Neuronal stem cell (in vitro differentiated cells): ENCODE measurements around the gene AOAH.

Experiments used
- DNase-seq: peaks from one replicate; pipeline ENCODE4 v3.0.0-alpha.2; 2013; ENCODE audit warnings: low spot score
- H2AFZ ChIP-seq: one replicate; pipeline ENCODE4 v1.6.1; 2013; ENCODE audit warnings: mild to moderate bottlenecking, low read length, inconsistent platforms
- H2AK5ac ChIP-seq: 2 replicates; pipeline ENCODE4 v1.6.1; 2013; ENCODE audit warnings: low read depth, mild to moderate bottlenecking, inconsistent platforms, low read length, moderate library complexity, mixed read lengths
- H2BK120ac ChIP-seq: 2 replicates; pipeline ENCODE4 v1.6.1; 2013; ENCODE audit warnings: low read depth, mild to moderate bottlenecking, inconsistent platforms, low read length, moderate library complexity, mixed read lengths
- H2BK12ac ChIP-seq: one replicate; pipeline ENCODE4 v1.6.1; 2013; ENCODE audit warnings: low read length, inconsistent platforms
- H2BK15ac ChIP-seq: 2 replicates; pipeline ENCODE4 v1.6.1; 2013; ENCODE audit warnings: mild to moderate bottlenecking, low read length, inconsistent platforms, mixed read lengths
- H2BK5ac ChIP-seq: one replicate; pipeline ENCODE4 v1.6.1; 2013; ENCODE audit warnings: inconsistent platforms, mild to moderate bottlenecking, low read length, moderate library complexity
- H3K14ac ChIP-seq: one replicate; pipeline ENCODE4 v1.6.1; 2013; ENCODE audit warnings: low read length, inconsistent platforms
- H3K18ac ChIP-seq: 2 replicates; pipeline ENCODE4 v1.6.1; 2013; ENCODE audit warnings: low read length, inconsistent platforms
- H3K23ac ChIP-seq: 2 replicates; pipeline ENCODE4 v1.6.1; 2013; ENCODE audit warnings: low read depth, mild to moderate bottlenecking, mixed read lengths, low read length, inconsistent platforms; ENCODE audit not compliant: poor library complexity
- H3K27ac ChIP-seq: replicated peaks from 3 replicates; pipeline ENCODE4 v1.5.1; 2013; ENCODE audit warnings: low read length, inconsistent platforms
- H3K27me3 ChIP-seq, 3 experiments: 2 replicates each; pipeline ENCODE4 v1.6.1; 2013; ENCODE audit warnings: low read length in 3 of 3, mild to moderate bottlenecking in 2 of 3, inconsistent platforms in 1 of 3, low read depth in 1 of 3, mixed read lengths in 1 of 3, moderate library complexity in 1 of 3; ENCODE audit not compliant: control insufficient read depth in 3 of 3, insufficient read depth in 3 of 3
- H3K36me3 ChIP-seq, 2 donors: replicated peaks in 1 of 2; 2 replicates each; pipeline ENCODE4 v1.6.1; 2013; ENCODE audit warnings: low read length in 2 of 2; ENCODE audit not compliant: control insufficient read depth in 2 of 2, insufficient read depth in 2 of 2
- H3K4ac ChIP-seq: 2 replicates; pipeline ENCODE4 v1.6.1; 2013; ENCODE audit warnings: inconsistent platforms, mild to moderate bottlenecking, low read length, moderate library complexity
- H3K4me1 ChIP-seq, 2 donors: 1 replicate in 1 of 2; 2 replicates in 1 of 2; pipeline ENCODE4 v1.6.1; 2013; ENCODE audit warnings: low read length in 2 of 2, low read depth in 1 of 2; ENCODE audit not compliant: control insufficient read depth in 2 of 2, insufficient read depth in 1 of 2
- H3K4me2 ChIP-seq: one replicate; pipeline ENCODE4 v1.6.1; 2013; ENCODE audit warnings: mild to moderate bottlenecking, low read length, inconsistent platforms; ENCODE audit not compliant: insufficient read depth, poor library complexity, severe bottlenecking
- H3K4me3 ChIP-seq, 2 donors: 2 replicates each; pipeline ENCODE4 v1.5.1; 2013; ENCODE audit warnings: low read length in 2 of 2, mild to moderate bottlenecking in 2 of 2, inconsistent platforms in 1 of 2, moderate library complexity in 1 of 2
- H3K79me1 ChIP-seq: one replicate; pipeline ENCODE4 v1.6.1; 2013; ENCODE audit warnings: low read depth, mild to moderate bottlenecking, inconsistent platforms, low read length, moderate library complexity
- H3K9ac ChIP-seq: one replicate; pipeline ENCODE4 v1.6.1; 2013; ENCODE audit warnings: mild to moderate bottlenecking, low read depth, low read length, inconsistent platforms; ENCODE audit not compliant: poor library complexity
- H3K9me3 ChIP-seq, 2 donors: replicated peaks in 1 of 2; 2 replicates each; pipeline versions ENCODE3 to v1.6.1; 2013; ENCODE audit warnings: low read length in 2 of 2, mild to moderate bottlenecking in 2 of 2, inconsistent platforms in 1 of 2, low read depth in 1 of 2, mixed read lengths in 1 of 2, moderate library complexity in 1 of 2; ENCODE audit not compliant: control insufficient read depth in 2 of 2, insufficient read depth in 1 of 2
- H4K8ac ChIP-seq: one replicate; pipeline ENCODE4 v1.6.1; 2013; ENCODE audit warnings: low read depth, mild to moderate bottlenecking, inconsistent platforms, low read length, moderate library complexity
- H4K91ac ChIP-seq: one replicate; pipeline ENCODE4 v1.6.1; 2013; ENCODE audit warnings: low read length, low read depth, mild to moderate bottlenecking, inconsistent platforms; ENCODE audit not compliant: poor library complexity
- WGBS, 2 donors: extraction: QIAGEN DNeasy Blood & Tissue Kit; methylation state at CpG; one replicate each; pipeline ENCODE4 v1.1.7; 2013; ENCODE audit warnings: missing lambda C conversion rate in 2 of 2, mixed read lengths in 1 of 2; ENCODE audit not compliant: insufficient read length in 2 of 2, insufficient replicate concordance in 1 of 2; ENCODE audit errors: extremely low coverage in 2 of 2; 5-methylcytosine and 5-hydroxymethylcytosine counted together

Gene AOAH

DNA sequence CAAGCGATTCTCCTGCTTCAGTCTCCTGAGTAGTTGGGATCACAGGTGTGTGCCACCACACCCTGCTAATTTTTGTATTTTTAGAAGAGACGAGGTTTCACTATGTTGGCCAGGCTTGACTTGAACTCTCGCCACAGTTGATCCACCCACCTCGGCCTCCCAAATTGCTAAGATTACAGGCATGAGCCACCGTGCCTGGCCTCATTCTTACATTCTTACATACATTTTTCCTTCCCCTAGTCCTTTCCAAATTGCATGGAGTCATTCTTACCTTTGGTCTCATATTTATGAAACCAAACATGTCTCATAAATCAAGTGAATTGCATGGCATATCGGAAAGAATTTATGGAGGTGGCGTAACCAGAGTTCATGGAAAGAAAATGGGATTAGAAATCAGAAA is 186.2 kb downstream of the AOAH start:
- H2AFZ ChIP-seq, result no peak overlapping the region
- no peak overlapping the region for H2BK5ac ChIP-seq
- H3K79me1 ChIP-seq, result no peaks in the 10 kb centered on the region
- no peak overlapping the region for H3K4ac ChIP-seq
- H3K4me1 ChIP-seq, result no peaks in the 10 kb centered on the region
- H3K4me2 ChIP-seq, result no peak overlapping the region
- H3K18ac ChIP-seq, result no peak overlapping the region
- no peaks in the 10 kb centered on the region for H3K36me3 ChIP-seq
- no peak overlapping the region for H4K91ac ChIP-seq
- no peaks in the 10 kb centered on the region for H3K9me3 ChIP-seq
- WGBS, 2 donors, result no CpG with 5 or more reads among the region's 7 CpGs
- no peaks in the 10 kb centered on the region for H3K27me3 ChIP-seq
- H2AK5ac ChIP-seq, result no peak overlapping the region
- no peak overlapping the region for H3K14ac ChIP-seq
- no peak for DNase-seq
- H4K8ac ChIP-seq, result no peak overlapping the region
- H2BK15ac ChIP-seq, result no peak overlapping the region
- H3K9ac ChIP-seq, result no peak overlapping the region
- no peak overlapping the region for H3K4me3 ChIP-seq
- H3K27ac ChIP-seq, result no peak overlapping the region
- H3K23ac ChIP-seq, result no peak overlapping the region
- no peak overlapping the region for H2BK12ac ChIP-seq
- H2BK120ac ChIP-seq, result no peak overlapping the region

DNA sequence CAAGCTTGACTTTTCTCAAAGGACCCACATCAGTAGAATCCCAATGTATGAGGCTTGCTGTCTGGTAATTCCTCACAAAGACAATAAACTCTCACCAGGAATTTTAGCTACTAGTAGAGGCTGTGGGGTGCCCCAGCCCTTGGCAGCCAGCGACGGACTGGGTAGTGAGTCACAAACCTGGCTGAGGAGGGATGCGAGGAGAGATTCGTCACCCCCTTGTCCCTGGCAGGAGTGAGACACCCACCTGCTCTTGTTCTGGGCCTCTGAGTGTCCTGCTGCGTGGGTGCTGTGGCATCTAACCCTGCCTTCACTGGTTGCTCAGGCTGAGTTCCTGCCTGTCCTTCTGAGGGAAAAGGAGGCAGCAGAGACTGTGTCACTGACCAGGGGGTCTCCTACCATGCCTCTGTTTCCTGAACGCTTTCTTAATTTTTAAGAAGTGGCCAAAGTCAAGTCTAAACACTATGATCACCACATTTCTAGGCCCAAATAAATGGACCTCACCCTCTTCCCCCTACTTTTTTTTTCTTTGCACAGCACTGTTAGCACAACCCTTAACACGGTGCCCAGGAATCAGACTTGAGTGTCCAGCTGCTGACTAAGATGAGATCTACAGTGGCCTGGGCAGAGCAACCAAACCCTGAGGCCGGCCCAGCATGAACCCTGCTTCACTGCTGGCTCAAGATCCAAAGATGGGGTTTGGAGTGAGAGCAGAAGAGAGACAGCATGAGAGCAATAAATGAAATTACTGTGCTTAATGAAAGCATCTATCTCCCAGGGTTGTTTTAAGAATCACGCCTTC is 188.2 kb downstream of the AOAH start:
- H4K91ac ChIP-seq, result no peak overlapping the region
- no peak overlapping the region for H3K23ac ChIP-seq
- no peak overlapping the region for H2BK5ac ChIP-seq
- no peak overlapping the region for H3K4me2 ChIP-seq
- no peak overlapping the region for H3K4ac ChIP-seq
- H3K27ac ChIP-seq, result no peak overlapping the region
- H2BK12ac ChIP-seq, result peak overlapping the region; percentile 68
- H2AK5ac ChIP-seq, result no peak overlapping the region
- H3K4me1 ChIP-seq, result no peaks in the 10 kb centered on the region
- H3K79me1 ChIP-seq, result no peaks in the 10 kb centered on the region
- H2BK120ac ChIP-seq, result no peak overlapping the region
- no peak overlapping the region for H3K4me3 ChIP-seq
- no peak overlapping the region for H2AFZ ChIP-seq
- no peak overlapping the region for H4K8ac ChIP-seq
- H3K27me3 ChIP-seq, result no peaks in the 10 kb centered on the region
- DNase-seq, result no peak
- peak overlapping the region; percentile 9 for H2BK15ac ChIP-seq
- peak overlapping the region; percentile 90 for H3K18ac ChIP-seq
- no peak overlapping the region for H3K14ac ChIP-seq
- H3K9me3 ChIP-seq, result no peaks in the 10 kb centered on the region
- H3K36me3 ChIP-seq, result no peaks in the 10 kb centered on the region
- WGBS, 2 donors, result no CpG with 5 or more reads among the region's 9 CpGs
- no peak overlapping the region for H3K9ac ChIP-seq

DNA sequence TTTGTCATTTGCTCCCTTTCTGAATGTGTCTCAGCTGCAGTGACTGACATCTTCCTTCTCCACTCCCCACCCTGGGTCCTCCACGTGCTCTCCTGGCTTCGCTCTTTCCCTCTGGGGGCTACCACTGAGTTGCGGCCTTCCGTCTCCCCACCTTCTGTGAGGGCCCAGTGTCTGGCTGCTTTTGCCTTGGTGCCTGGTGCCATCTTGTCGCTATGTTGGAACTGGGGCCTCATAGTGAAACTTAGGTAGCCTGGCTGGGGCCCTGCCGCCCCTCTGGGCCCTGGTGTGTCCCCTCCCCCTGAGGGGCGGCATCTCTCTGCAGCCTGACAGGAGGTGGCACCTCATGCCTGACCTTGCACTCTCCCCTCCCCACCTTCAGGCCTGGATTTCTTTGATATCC is 190.6 kb downstream of the AOAH start:
- peak overlapping the region; percentile 37 for H2BK15ac ChIP-seq
- no peak overlapping the region for H3K9ac ChIP-seq
- no peaks in the 10 kb centered on the region for H3K9me3 ChIP-seq
- WGBS, 2 donors, result no CpG with 5 or more reads among the region's 7 CpGs
- H4K91ac ChIP-seq, result no peak overlapping the region
- H2BK120ac ChIP-seq, result no peak overlapping the region
- H4K8ac ChIP-seq, result no peak overlapping the region
- no peak overlapping the region for H2BK5ac ChIP-seq
- H3K79me1 ChIP-seq, result no peaks in the 10 kb centered on the region
- H3K14ac ChIP-seq, result peak overlapping the region; percentile 25
- no peaks in the 10 kb centered on the region for H3K27me3 ChIP-seq
- no peak for DNase-seq
- H3K4me3 ChIP-seq, result no peak overlapping the region
- H3K4me2 ChIP-seq, result no peak overlapping the region
- no peak overlapping the region for H3K4ac ChIP-seq
- H3K18ac ChIP-seq, result peak overlapping the region; percentile 77
- no peaks in the 10 kb centered on the region for H3K4me1 ChIP-seq
- H2AFZ ChIP-seq, result no peak overlapping the region
- no peaks in the 10 kb centered on the region for H3K36me3 ChIP-seq
- peak overlapping the region; percentile 49 for H3K23ac ChIP-seq
- H3K27ac ChIP-seq, result no peak overlapping the region
- peak overlapping the region; percentile 49 for H2AK5ac ChIP-seq
- no peak overlapping the region for H2BK12ac ChIP-seq

DNA sequence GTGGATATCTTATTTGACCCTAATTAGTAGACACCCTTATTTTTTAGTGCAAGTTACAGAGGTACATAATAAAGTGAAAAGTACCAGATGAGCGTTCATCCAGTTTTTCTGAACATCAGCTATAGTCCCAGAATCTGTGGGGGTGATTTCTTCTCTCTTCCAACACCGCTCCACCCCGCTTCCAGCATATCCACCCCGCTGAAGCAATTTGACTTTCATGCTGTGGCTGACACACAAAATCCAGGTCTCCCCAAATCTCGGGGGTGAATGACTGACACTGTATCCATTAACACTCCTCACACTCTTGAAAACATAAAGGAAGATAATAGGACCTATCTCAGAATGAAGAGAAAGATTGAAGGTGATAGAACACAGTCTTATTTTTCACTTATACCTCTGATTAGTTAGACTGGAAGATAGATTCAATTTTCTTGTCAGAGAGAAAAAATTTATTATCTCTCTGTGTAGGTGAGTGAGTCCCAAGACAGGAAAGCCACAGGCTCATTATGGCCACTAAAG is 191.3 kb downstream of the AOAH start:
- Histone ChIP-seq H2BK120ac (no peak overlapping the region), H3K9ac (no peak overlapping the region), H3K4me3 (no peak overlapping the region), H3K4ac (no peak overlapping the region), H4K91ac (no peak overlapping the region), H4K8ac (no peak overlapping the region), H2AK5ac (no peak overlapping the region), H3K23ac (no peak overlapping the region), H3K27ac (no peak overlapping the region), H3K14ac (no peak overlapping the region), H2AFZ (no peak overlapping the region), H3K18ac (no peak overlapping the region), H3K79me1 (no peaks in the 10 kb centered on the region), H3K36me3 (no peaks in the 10 kb centered on the region), H3K4me1 (no peaks in the 10 kb centered on the region), H3K4me2 (no peak overlapping the region), H3K27me3 (no peaks in the 10 kb centered on the region), H2BK15ac (no peak overlapping the region), H2BK12ac (no peak overlapping the region), H2BK5ac (no peak overlapping the region), H3K9me3 (no peaks in the 10 kb centered on the region)
- no peak for DNase-seq
- WGBS, 2 donors, result no CpG with 5 or more reads among the region's 5 CpGs
